Urothelium cell line (cell line): ENCODE results near the gene KATNB1.
A peak's percentile ranks its signal among the peaks of the same experiment; 100 is the strongest.

Experiments used
- DNase-seq: peaks from one replicate; pipeline ENCODE4 v3.0.0; 2011; ENCODE audit warnings: low spot score, mixed read lengths
- FAIRE-seq: peaks from 2 replicates; lab custom pipeline; 2011; peaks lifted over from hg19 to GRCh38; lab: Jason Lieb, UNC

Gene KATNB1

GRCh38 chr16:57735755-57736418, at the start of gene KATNB1:
Gene KATNB1 (plus strand): TSS chr16:57735770. CDS start chr16:57737244, 1,474 bp downstream.
- no peak for DNase-seq
- FAIRE-seq, result peak; percentile 13

GRCh38 chr16:57686577-57686976, 49.0 kb upstream of the KATNB1 start:
- DNase-seq, result no peak

GRCh38 chr16:57687363-57687929, 48.1 kb upstream of the KATNB1 start:
- DNase-seq, result no peak
- no peak for FAIRE-seq

More at GRCh38 chr16:57686577-57686976, 49.0 kb upstream of the KATNB1 start:
- no peak for FAIRE-seq

- no peak for FAIRE-seq
- no peak for DNase-seq
Measured at GRCh38 chr16:57688487-57688986, 47.0 kb upstream of the KATNB1 start.

GRCh38 chr16:57688987-57689761, 46.4 kb upstream of the KATNB1 start:
- DNase-seq (no peak), FAIRE-seq (no peak)

- DNase-seq, result no peak
- FAIRE-seq, result no peak
Measured at GRCh38 chr16:57689762-57690558, 45.6 kb upstream of the KATNB1 start.

- FAIRE-seq, result no peak
- no peak for DNase-seq
Measured at GRCh38 chr16:57690782-57691471, 44.6 kb upstream of the KATNB1 start.

GRCh38 chr16:57692636-57693035, 42.9 kb upstream of the KATNB1 start:
- DNase-seq (no peak), FAIRE-seq (no peak)

GRCh38 chr16:57693550-57693949, 42.0 kb upstream of the KATNB1 start:
- no peak for FAIRE-seq
- no peak for DNase-seq

- FAIRE-seq, result no peak
- no peak for DNase-seq
Measured at GRCh38 chr16:57694231-57694724, 41.3 kb upstream of the KATNB1 start.

GRCh38 chr16:57694725-57695679, 40.6 kb upstream of the KATNB1 start, which contains the start of gene DRC7:
Gene DRC7 (plus strand): TSS chr16:57694806. CDS start chr16:57697950, 3,144 bp downstream.
- DNase-seq (peak; percentile 86), FAIRE-seq (no peak)

- FAIRE-seq (no peak), DNase-seq (no peak)
Measured at GRCh38 chr16:57695680-57696069, 39.9 kb upstream of the KATNB1 start.

- no peak for DNase-seq
Measured at GRCh38 chr16:57696240-57696639, 39.3 kb upstream of the KATNB1 start.

GRCh38 chr16:57697896-57698537, 37.6 kb upstream of the KATNB1 start:
- no peak for DNase-seq
- no peak for FAIRE-seq

More at GRCh38 chr16:57696240-57696639, 39.3 kb upstream of the KATNB1 start:
- no peak for FAIRE-seq

GRCh38 chr16:57698812-57699405, 36.7 kb upstream of the KATNB1 start:
- FAIRE-seq, result no peak
- no peak for DNase-seq

GRCh38 chr16:57699481-57699880, 36.1 kb upstream of the KATNB1 start:
- DNase-seq (no peak), FAIRE-seq (no peak)

- DNase-seq, result no peak
- FAIRE-seq, result no peak
Measured at GRCh38 chr16:57699899-57700298, 35.7 kb upstream of the KATNB1 start.
